Suppressor macrophage treated with lipopolysaccharide for 1 hour (primary cell): ENCODE data around the gene OR10P1.

Experiments
- DNase-seq, 3 donors: peaks; one replicate each; pipeline ENCODE4 v3.0.0-alpha.2; 2020 to 2022

Gene OR10P1

GRCh38 chr12:55686366-55687010, 49.8 kb downstream of the OR10P1 start:
- DNase-seq, result no peak
